Uterus (tissue), 2 donors: Measurements from ENCODE around the gene FBXO31.

Experiments used
- POLR2A ChIP-seq, 2 donors: fragments of 450-650 bp; IDR thresholded peaks; one replicate each; pipeline ENCODE4 v1.6.1; 2016; ENCODE audit warnings: antibody characterized with exemption in 2 of 2, mild to moderate bottlenecking in 1 of 2, moderate library complexity in 1 of 2
- TF ChIP-seq, protein P1 (sequence below), 4 experiments: fragments of 200-600 bp in 2 of 4; fragments of 450-650 bp in 2 of 4; sonication (generic) in 2 of 4; IDR thresholded peaks; one replicate each; pipeline ENCODE4 v1.5.1; 2016 to 2019; ENCODE audit warnings: antibody characterized with exemption in 4 of 4, mild to moderate bottlenecking in 2 of 4, moderate library complexity in 1 of 4

DNA sequence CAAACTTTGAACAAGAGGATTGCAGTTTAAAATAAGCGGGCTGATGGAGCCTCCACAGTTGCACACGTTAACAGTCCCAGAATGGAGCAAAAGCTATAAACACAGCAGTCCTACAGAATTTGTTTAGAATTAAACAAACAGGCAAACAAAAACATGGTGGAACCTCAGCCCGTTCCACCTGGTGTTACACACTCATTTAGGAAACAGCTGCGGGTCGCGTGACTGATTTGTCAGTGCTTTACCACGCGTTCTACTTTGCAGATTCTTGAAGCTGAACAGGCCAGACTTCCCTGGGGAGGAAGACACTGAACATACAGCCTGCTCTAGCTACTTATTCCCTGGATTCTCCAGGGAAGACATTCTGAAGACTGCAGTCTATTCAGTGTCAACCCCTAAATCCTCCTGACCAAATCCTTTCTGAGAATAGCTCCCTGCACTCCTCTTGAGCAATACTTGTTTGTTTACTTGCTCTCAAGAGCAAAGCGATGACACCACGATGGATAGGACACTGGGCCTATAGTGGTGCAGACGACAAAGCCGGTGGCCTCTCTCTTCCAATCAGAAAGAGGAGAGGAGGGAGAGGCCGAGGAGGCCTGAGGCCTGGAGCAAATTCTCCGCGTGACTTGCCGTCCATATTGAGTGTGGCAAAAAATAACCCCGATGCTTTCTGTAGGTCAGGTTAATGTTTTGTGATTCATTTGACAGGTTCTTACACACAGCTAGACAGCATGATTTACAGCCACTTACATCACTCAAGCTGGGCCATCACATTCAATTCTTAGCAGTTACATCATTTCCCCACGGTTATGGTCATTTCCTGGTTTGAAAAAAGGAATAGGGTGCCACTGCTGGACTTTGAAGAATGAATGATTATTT is 4.6 kb upstream of the FBXO31 start:
- peak; percentile 77 to 93 for TF ChIP-seq POLR2A (IDR thresholded peaks at IDR 0.05)
- TF ChIP-seq, protein P1, sequence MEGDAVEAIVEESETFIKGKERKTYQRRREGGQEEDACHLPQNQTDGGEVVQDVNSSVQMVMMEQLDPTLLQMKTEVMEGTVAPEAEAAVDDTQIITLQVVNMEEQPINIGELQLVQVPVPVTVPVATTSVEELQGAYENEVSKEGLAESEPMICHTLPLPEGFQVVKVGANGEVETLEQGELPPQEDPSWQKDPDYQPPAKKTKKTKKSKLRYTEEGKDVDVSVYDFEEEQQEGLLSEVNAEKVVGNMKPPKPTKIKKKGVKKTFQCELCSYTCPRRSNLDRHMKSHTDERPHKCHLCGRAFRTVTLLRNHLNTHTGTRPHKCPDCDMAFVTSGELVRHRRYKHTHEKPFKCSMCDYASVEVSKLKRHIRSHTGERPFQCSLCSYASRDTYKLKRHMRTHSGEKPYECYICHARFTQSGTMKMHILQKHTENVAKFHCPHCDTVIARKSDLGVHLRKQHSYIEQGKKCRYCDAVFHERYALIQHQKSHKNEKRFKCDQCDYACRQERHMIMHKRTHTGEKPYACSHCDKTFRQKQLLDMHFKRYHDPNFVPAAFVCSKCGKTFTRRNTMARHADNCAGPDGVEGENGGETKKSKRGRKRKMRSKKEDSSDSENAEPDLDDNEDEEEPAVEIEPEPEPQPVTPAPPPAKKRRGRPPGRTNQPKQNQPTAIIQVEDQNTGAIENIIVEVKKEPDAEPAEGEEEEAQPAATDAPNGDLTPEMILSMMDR (IDR thresholded peaks at IDR 0.05), result no peak
